ENCODE data around the gene PDSS2.
"Not testable (repeated sequence)": the region's sequence is repeated elsewhere in the genome, so short reads cannot be mapped to it uniquely, and the experiment has no call there.

Gene PDSS2

DNA sequence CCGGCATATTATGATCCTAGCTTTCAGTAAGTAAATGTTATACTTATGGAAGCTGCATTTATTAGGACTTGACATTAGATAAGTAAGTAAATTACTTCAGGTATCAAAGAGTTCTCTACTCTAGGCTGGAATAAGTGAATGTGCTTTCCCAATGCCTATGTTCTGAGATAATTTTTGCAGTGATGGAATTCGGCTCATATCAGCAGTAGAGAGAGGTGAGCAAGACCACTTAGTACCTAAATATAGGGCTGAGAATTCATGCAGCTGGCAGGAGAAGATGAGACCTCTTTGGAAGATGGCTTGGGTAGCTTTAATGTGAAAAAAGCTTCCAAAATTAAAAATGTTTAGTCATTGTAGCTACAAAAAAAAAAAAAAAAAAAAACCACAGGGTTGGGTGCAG lies 330.8 kb downstream of the PDSS2 start:
- FAIRE-seq (no peak), DNase-seq (ENCODE audit: insufficient read length, low spot score) (no peak)

DNA sequence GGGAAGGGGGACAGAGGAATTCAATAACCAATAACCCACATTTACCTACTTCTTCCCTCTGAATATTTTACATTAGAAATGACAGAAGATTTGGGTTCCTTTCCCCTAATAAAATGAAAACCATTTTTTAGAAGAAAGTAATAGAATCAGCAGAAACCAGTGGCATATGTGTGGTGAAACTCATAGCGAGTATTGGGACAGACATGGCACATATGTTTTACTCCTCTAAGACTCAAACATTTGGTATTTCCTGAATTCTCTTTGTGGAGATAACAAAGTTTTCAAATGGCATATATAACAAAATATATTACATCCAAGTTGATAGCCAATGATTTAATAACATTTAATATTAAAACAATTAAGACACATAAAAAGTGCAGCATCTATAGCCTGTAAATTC lies 331.2 kb downstream of the PDSS2 start:
- DNase-seq (ENCODE audit: insufficient read length, low spot score) (no peak), FAIRE-seq (no peak)

DNA sequence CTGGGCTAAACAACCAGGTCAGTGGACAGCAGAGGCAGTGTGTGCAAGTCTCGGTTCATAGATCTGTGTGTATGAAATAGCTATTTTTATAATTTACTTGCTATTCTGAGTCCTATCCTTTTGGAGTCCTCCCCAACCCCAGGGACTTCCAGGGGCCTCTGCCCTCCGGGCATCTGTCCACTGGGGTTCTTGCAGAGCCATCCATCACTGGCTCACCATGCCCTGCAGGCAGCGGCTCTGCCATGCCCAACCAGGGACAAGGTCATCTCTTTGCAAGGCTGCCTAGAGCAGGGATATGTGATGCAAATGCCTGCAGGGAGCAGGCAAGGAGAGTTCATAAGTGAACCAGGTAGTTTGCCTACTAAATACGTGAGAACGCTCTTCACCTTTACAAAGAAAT lies 333.6 kb downstream of the PDSS2 start:
- DNase-seq (ENCODE audit: insufficient read length, low spot score) (no peak), FAIRE-seq (no peak)

DNA sequence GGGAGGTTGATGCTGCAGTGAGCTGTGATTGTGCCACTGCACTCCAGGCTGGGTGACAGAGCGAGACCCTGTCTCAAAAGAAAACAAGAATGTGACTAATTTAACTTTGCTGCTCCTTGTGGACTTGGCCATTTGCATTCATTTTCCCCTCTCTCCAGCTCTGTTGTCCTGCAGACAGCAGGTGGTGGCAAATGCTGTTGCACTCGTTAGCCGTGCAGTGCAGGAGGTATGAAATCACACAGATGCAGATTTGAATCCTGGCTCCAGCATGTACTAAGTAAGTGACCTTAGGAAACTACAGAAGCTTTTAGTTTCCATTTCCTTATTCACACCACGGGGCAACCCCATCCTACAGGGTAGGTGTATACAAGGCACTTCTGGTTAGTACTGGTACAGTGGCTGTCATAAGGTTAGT lies 334.4 kb downstream of the PDSS2 start:
- FAIRE-seq, result peak; percentile 72

GRCh38 chr6:107123501-107123900 lies 335.9 kb downstream of the PDSS2 start:
- FAIRE-seq (no peak), DNase-seq (ENCODE audit: insufficient read length, low spot score) (no peak)

More for the DNA sequence above, 334.4 kb downstream of the PDSS2 start:
- DNase-seq (ENCODE audit: insufficient read length, low spot score), result no peak

DNA sequence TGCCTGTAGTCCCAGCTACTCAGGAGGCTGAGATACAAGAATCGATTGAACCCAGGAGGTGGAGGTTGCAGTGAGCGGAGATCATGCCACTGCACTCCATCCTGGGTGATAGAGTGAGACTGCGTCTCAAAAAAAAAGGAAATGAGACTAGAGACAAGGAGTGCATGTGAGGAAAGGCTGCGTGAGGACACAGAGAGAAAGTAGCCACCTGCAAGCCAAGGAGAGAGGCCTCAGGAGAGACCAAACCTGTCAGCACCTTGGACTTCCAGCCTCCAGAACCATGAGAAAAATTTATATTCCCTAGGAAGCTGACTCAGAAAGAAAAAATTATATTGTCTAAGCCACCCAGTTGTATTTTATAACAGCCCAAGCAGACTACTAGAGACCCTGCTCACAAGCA lies 336.6 kb downstream of the PDSS2 start:
- FAIRE-seq, result no peak
- no peak for DNase-seq (ENCODE audit: insufficient read length, low spot score)

- no peak for DNase-seq (ENCODE audit: insufficient read length, low spot score)
- no peak for FAIRE-seq
These were observed 337.3 kb downstream of the PDSS2 start for GRCh38 chr6:107121964-107122495.

DNA sequence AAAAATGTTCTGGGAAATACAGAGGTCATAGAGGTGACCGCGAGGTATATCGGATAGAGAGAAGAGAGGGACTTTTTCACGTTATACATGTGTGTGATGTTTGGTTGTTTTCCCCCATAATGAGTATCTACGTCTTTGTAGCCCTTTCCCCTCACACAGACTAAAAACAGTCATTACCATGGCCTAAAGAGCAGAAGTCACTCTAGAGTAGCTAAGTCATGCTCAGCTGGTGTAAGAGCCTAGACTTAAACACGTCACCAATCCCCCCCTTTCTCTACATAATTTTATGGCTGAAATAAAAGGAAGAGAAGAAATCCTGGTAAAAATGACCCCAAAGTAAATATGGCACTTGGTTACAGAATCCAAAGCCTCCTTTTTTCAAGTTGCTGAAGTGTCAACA lies 338.1 kb downstream of the PDSS2 start:
- DNase-seq (ENCODE audit: insufficient read length, low spot score) (no peak), FAIRE-seq (no peak)

GRCh38 chr6:107120404-107120803 lies 339.0 kb downstream of the PDSS2 start:
- DNase-seq (ENCODE audit: insufficient read length, low spot score) (no peak), FAIRE-seq (no peak)

DNA sequence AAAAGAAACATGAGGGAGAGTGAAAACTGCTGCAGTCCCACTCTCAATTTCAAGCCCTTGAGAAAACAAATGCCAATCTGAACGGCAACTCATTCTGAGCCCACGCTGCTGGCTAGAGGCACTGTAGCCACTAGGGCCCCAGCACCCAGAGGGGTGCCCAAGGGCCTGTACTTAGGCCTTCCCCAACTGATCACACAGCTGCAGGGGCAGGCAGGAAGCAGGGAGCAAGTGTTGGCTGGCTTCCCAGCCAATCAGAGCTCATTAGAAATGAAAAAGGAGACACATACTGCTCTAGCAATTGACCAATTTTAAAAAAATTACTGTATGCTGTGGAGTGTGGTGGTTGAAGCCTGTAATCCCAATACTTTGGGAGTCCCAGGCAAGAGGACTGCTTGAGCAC lies 340.4 kb downstream of the PDSS2 start:
- no peak for FAIRE-seq
- no peak for DNase-seq (ENCODE audit: insufficient read length, low spot score)

- not testable (repeated sequence) for FAIRE-seq; DNase-seq (ENCODE audit: insufficient read length, low spot score)
These were observed 340.8 kb downstream of the PDSS2 start for GRCh38 chr6:107118540-107118939.

DNA sequence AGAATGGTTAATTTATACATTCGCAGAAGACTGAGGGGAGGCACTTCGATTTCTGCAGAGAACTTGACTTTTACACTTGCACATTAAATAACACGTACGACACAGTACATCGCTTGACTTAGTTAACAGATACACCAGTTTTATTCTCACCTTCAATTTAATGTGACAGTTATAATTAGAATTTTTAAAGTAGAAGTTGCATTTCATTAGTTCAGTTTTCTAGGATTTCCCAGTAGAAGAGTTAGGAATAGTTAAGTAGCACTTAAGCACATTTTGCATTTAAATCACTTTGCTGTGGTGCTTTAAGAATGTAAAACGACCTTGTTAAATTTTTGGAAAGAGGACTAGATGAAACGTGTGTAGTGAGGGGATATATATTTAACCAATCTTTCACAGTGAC lies 342.4 kb downstream of the PDSS2 start:
- no peak for DNase-seq (ENCODE audit: insufficient read length, low spot score)

GRCh38 chr6:107116328-107116892 lies 343.0 kb downstream of the PDSS2 start:
- FAIRE-seq (peak; percentile 78), DNase-seq (ENCODE audit: insufficient read length, low spot score) (peak; percentile 28)

More for the DNA sequence above, 342.4 kb downstream of the PDSS2 start:
- no peak for FAIRE-seq

GRCh38 chr6:107115695-107116327 lies 343.6 kb downstream of the PDSS2 start:
- no peak for FAIRE-seq

GRCh38 chr6:107114926-107115694 lies 344.3 kb downstream of the PDSS2 start, which contains the start of gene BEND3:
TSS of gene BEND3 (minus strand) at chr6:107115515. CDS start at chr6:107099285, 16,230 bp downstream.
- DNase-seq (ENCODE audit: insufficient read length, low spot score), result peak; percentile 53
- FAIRE-seq, result no peak

More at GRCh38 chr6:107115695-107116327, 343.6 kb downstream of the PDSS2 start:
- DNase-seq (ENCODE audit: insufficient read length, low spot score), result peak; percentile 40

GRCh38 chr6:107114213-107114925 lies 345.0 kb downstream of the PDSS2 start:
- FAIRE-seq, result no peak

DNA sequence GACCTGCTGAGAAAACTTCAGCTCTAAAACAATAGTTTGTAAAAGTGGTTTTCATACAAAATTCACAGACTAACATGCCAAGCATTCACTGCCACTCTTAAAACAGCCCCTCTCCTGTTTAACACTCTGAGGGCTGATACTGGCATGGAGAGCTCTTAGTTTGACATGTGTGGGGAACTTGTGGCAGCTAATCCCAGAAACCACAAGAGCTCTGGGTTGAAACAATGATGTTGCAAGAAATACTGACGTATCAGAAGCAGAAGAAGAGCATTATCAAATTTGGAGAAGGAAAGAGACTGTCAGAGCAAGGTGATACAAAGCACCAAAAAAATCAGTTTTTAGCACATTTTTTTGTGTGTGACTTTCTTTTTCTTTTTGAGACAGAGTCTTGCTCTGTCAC lies 349.2 kb downstream of the PDSS2 start:
- DNase-seq (ENCODE audit: insufficient read length, low spot score) (no peak), FAIRE-seq (no peak)

More at GRCh38 chr6:107114213-107114925, 345.0 kb downstream of the PDSS2 start:
- peak; percentile 91 for DNase-seq (ENCODE audit: insufficient read length, low spot score)

DNA sequence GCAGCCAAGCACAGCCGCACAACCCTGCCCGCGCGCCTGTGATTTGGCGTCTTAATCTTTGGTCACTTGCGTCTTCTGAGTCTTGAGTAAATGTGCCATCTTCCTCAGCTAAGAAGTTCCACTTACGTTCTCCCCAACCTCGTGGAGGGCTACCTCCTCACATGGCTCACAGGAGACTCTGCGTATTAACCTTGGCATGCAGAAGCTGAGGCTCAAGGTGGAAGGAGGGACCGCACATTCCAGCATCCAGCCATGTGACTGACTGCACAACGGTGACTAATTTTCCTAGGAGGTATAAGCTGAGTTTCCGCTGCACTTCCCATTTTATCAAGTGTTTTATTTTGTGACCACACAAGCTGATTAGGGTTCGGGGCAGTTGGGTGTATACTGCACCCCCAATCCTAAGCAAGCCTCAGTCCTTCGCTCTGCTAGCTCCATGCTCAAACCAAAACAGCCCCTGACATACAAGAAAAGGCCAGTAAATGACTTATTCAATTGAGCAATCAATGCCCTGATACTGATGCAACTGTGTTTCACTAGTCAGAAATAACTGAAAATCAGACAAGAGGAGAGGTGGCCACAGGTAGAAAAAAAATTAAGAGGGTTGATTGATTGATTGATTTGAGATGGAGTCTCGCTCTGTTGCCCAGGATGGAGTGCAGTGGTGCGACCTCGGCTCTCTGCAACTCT lies 351.0 kb downstream of the PDSS2 start:
- FAIRE-seq (no peak), DNase-seq (ENCODE audit: insufficient read length, low spot score) (no peak)

DNA sequence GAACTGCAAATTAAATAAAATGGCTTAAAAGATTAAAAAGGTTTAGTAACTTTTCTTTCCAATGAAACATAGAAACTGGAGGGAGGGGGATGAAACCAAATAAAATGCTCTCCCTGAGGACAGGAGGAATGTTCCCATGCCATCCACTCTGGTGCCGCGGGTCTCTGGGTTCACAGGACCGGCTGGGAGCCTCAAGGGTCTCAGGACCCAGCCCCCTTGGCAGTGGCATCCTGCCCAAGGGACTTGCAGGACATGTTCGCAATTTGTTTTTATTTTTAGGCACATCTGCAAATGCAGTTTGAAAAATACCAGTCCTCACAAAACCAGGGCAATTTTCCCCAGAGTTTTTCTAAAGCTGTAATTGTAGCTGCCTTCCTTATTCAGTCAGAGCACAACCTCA lies 351.6 kb downstream of the PDSS2 start:
- DNase-seq (ENCODE audit: insufficient read length, low spot score), result no peak
- FAIRE-seq, result no peak

GRCh38 chr6:107106165-107106564 lies 353.2 kb downstream of the PDSS2 start:
- DNase-seq (ENCODE audit: insufficient read length, low spot score) (no peak), FAIRE-seq (no peak)
